OCI-LY1 (cell line): ENCODE measurements around the gene MMEL1.

ENCODE experiments used
- CTCF ChIP-seq: fragments of 200-600 bp; sonication (generic), shearing (Covaris generic); IDR thresholded peaks from 2 replicates; pipeline ENCODE4 v1.5.1; 2017; ENCODE audit warnings: mild to moderate bottlenecking, antibody characterized with exemption, low read length, moderate library complexity, mixed read lengths
- EZH2 ChIP-seq: fragments of 200-600 bp; sonication (generic), shearing (Covaris generic); IDR thresholded peaks from 2 replicates; pipeline ENCODE4 v1.8.0; 2017; ENCODE audit warnings: borderline replicate concordance, mixed run types, mild to moderate bottlenecking, antibody characterized with exemption, low read length, moderate library complexity, mixed read lengths

GRCh38 chr1:2635361-2636010 is 2.7 kb upstream of the MMEL1 start:
- TF ChIP-seq CTCF, result no peak
- TF ChIP-seq EZH2, result no peak
